ENCODE results near the gene ACTC1.

DNA sequence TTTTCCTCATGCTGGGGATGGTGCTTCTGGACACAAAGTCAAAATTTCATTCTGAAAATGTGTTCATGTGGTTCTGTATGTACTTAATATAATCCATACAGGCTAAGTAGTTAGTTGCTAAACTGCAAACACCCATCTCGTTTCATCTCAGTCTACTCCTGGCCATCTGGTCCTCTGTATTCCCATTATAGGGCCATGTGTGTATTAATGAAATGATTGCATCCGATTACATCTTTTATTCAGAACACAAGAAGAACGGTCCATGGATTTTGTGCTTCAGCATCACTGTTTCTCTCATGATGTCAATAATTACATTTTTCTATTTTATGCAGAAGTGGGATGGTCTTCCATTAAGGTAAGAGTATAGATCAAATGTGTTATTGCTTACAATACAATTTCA is 34.4 kb downstream of the ACTC1 start:
- TF ChIP-seq, protein P1, sequence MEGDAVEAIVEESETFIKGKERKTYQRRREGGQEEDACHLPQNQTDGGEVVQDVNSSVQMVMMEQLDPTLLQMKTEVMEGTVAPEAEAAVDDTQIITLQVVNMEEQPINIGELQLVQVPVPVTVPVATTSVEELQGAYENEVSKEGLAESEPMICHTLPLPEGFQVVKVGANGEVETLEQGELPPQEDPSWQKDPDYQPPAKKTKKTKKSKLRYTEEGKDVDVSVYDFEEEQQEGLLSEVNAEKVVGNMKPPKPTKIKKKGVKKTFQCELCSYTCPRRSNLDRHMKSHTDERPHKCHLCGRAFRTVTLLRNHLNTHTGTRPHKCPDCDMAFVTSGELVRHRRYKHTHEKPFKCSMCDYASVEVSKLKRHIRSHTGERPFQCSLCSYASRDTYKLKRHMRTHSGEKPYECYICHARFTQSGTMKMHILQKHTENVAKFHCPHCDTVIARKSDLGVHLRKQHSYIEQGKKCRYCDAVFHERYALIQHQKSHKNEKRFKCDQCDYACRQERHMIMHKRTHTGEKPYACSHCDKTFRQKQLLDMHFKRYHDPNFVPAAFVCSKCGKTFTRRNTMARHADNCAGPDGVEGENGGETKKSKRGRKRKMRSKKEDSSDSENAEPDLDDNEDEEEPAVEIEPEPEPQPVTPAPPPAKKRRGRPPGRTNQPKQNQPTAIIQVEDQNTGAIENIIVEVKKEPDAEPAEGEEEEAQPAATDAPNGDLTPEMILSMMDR (IDR thresholded peaks at IDR 0.05), result no peak
- TF ChIP-seq POLR2A (IDR thresholded peaks at IDR 0.05), result no peak
- no peak for TF ChIP-seq EP300 (IDR thresholded peaks at IDR 0.05)

Measured in ovary (tissue), 3 donors.